Hepatocyte (in vitro differentiated cells): Measurements from ENCODE around the gene TRIM44. TPM values are rescaled to one million over a fixed set of nuclear protein-coding genes. Genes with fewer than 3 reads are reported as not detected.
"Not testable (repeated sequence)": the region's sequence is repeated elsewhere in the genome, so short reads cannot be mapped to it uniquely, and the experiment has no call there.

ENCODE experiments used
- DNase-seq: peaks from one replicate; pipeline ENCODE4 v3.0.0-alpha.2; 2016; ENCODE audit warnings: low spot score
- H2AFZ ChIP-seq: fragments of 200-600 bp; sonication (generic); 2 replicates; pipeline ENCODE4 v1.6.0; 2016; ENCODE audit warnings: antibody characterized with exemption, mild to moderate bottlenecking
- H3K27ac ChIP-seq: fragments of 200-600 bp; sonication (generic); 2 replicates; pipeline ENCODE4 v1.5.1; 2016; ENCODE audit warnings: mild to moderate bottlenecking
- H3K27me3 ChIP-seq: fragments of 200-600 bp; sonication (generic); 2 replicates; pipeline ENCODE4 v1.6.1; 2016
- H3K36me3 ChIP-seq: fragments of 200-600 bp; sonication (generic); replicated peaks from 2 replicates; pipeline ENCODE4 v1.5.1; 2016; ENCODE audit warnings: low read depth; ENCODE audit not compliant: insufficient read depth
- H3K4me1 ChIP-seq: fragments of 200-600 bp; sonication (generic); 2 replicates; pipeline ENCODE4 v1.5.1; 2016; ENCODE audit warnings: mild to moderate bottlenecking, moderate library complexity; ENCODE audit not compliant: insufficient read depth
- H3K4me2 ChIP-seq: fragments of 200-600 bp; sonication (generic); 2 replicates; pipeline ENCODE4 v1.6.0; 2016
- H3K4me3 ChIP-seq: fragments of 200-600 bp; sonication (generic); 2 replicates; pipeline ENCODE4 v1.5.1; 2016; ENCODE audit warnings: mild to moderate bottlenecking
- H3K79me2 ChIP-seq: fragments of 200-600 bp; sonication (generic); 2 replicates; pipeline ENCODE4 v1.6.0; 2017; ENCODE audit warnings: mild to moderate bottlenecking
- H3K9me2 ChIP-seq: fragments of 200-600 bp; sonication (generic); replicated peaks from 2 replicates; pipeline ENCODE4 v1.6.0; 2017; ENCODE audit warnings: mild to moderate bottlenecking; ENCODE audit not compliant: insufficient read depth
- H3K9me3 ChIP-seq: fragments of 200-600 bp; sonication (generic); 2 replicates; pipeline ENCODE4 v1.5.1; 2016; ENCODE audit warnings: low read depth, mild to moderate bottlenecking
- H4K20me1 ChIP-seq: fragments of 200-600 bp; sonication (generic); 2 replicates; pipeline ENCODE4 v1.6.0; 2016; ENCODE audit warnings: mild to moderate bottlenecking; ENCODE audit not compliant: insufficient read depth, poor library complexity, severe bottlenecking
- EZH2 ChIP-seq: fragments of 200-600 bp; sonication (generic); IDR thresholded peaks from 2 replicates; pipeline ENCODE4 v1.6.1; 2016; ENCODE audit warnings: antibody characterized with exemption, mild to moderate bottlenecking, borderline replicate concordance
- EZH2phosphoT487 ChIP-seq: fragments of 200-600 bp; sonication (generic); IDR thresholded peaks from one replicate; pipeline ENCODE4 v1.6.1; 2018; ENCODE audit warnings: antibody characterized with exemption, mild to moderate bottlenecking, low read depth, moderate library complexity; ENCODE audit not compliant: unreplicated experiment, severe bottlenecking
- WGBS: methylation state at CpG from one replicate; pipeline ENCODE4 v1.1.6; 2016; ENCODE audit warnings: low lambda C conversion rate; ENCODE audit errors: missing lambda C conversion rate; 5-methylcytosine and 5-hydroxymethylcytosine counted together
- polyA plus RNA-seq: library from polyadenylated mRNA; unstranded; fragments of >200 nt; fragmentation: Nextera tagmentation; extraction: Ambion mirVana; gene quantifications from 2 replicates; pipeline ENCODE4 v1.2.1, GENCODE V29; 2016
- total RNA-seq: library from RNA; depleted of rRNA; stranded (reverse); fragments of >200 nt; gene quantifications from 2 replicates; pipeline ENCODE4 v1.2.3, GENCODE V29; 2014
- TF ChIP-seq, protein P1 (sequence below): fragments of 200-600 bp; sonication (generic); IDR thresholded peaks from 2 replicates; pipeline ENCODE4 v1.5.1; 2016; ENCODE audit warnings: antibody characterized with exemption, mild to moderate bottlenecking; ENCODE audit not compliant: poor library complexity

TRIM44 gene
- total and polyA plus RNA-seq, 2 experiments from 2014 or later = 20.8 to 43.2 TPM

DNA sequence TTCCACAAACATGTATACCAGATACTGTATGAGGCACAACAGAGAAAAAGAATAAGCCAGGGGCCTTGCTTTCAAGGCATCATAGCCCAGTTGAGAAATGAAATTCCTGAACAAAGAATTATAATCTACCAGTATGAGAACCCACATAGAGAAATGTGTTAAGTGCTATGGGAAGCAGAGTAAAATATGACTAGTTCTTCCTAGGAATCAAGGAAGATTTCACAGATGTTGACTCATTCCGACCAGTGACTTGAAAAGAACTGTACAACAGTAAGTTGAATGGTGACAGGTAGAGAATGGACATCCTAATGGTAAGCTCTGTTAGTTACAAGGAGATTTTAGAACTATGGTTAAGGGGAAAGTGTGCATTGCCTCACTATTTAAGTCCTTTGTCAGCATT, 102.6 kb downstream of the TRIM44 start:
- Histone ChIP-seq H3K4me2 (no peak overlapping the region), H3K9me2 (no peaks in the 10 kb centered on the region), H2AFZ (no peak overlapping the region), H3K27me3 (no peaks in the 10 kb centered on the region), H3K4me3 (no peak overlapping the region), H3K9me3 (no peaks in the 10 kb centered on the region), H3K79me2 (peaks cover 29% of the 10 kb centered on the region), H3K4me1 (no peaks in the 10 kb centered on the region), H4K20me1 (no peaks in the 10 kb centered on the region), H3K27ac (no peak overlapping the region), H3K36me3 (no peaks in the 10 kb centered on the region)
- no peak for DNase-seq
- no peak for TF ChIP-seq EZH2phosphoT487
- no peak for TF ChIP-seq EZH2
- TF ChIP-seq, protein P1, sequence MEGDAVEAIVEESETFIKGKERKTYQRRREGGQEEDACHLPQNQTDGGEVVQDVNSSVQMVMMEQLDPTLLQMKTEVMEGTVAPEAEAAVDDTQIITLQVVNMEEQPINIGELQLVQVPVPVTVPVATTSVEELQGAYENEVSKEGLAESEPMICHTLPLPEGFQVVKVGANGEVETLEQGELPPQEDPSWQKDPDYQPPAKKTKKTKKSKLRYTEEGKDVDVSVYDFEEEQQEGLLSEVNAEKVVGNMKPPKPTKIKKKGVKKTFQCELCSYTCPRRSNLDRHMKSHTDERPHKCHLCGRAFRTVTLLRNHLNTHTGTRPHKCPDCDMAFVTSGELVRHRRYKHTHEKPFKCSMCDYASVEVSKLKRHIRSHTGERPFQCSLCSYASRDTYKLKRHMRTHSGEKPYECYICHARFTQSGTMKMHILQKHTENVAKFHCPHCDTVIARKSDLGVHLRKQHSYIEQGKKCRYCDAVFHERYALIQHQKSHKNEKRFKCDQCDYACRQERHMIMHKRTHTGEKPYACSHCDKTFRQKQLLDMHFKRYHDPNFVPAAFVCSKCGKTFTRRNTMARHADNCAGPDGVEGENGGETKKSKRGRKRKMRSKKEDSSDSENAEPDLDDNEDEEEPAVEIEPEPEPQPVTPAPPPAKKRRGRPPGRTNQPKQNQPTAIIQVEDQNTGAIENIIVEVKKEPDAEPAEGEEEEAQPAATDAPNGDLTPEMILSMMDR = no peak
- WGBS = 100% methylated on average over 1 of the region's 1 CpG

DNA sequence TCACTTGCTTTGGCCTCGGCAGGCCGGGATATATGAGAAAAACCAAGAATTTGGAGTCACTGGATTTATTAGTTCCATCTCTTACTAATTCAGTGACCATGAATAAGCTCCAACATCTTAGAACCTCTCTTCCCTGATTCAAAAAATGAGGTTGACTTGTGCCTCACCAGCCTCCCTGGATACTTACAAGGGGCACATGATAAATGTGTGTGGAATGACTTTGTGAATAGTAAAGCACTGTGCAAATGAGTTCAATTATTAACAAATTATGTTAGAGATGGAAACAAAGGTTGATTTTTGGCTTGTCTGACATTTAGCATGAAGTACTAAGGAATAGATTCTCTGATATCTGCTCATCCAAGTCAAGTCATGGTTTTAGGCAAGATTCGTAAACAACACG, 104.1 kb downstream of the TRIM44 start:
- TF ChIP-seq, protein P1 = no peak
- no peak for TF ChIP-seq EZH2
- no peak for TF ChIP-seq EZH2phosphoT487
- no peak overlapping the region for H3K4me3 ChIP-seq
- no peaks in the 10 kb centered on the region for H3K4me1 ChIP-seq
- H3K4me2 ChIP-seq = no peak overlapping the region
- no peak overlapping the region for H3K27ac ChIP-seq
- peaks cover 29% of the 10 kb centered on the region for H3K79me2 ChIP-seq
- H2AFZ ChIP-seq = no peak overlapping the region
- H3K36me3 ChIP-seq = no peaks in the 10 kb centered on the region
- no peak for DNase-seq
- H3K27me3 ChIP-seq = no peaks in the 10 kb centered on the region
- 93% methylated on average over 4 of the region's 4 CpGs for WGBS
- no peaks in the 10 kb centered on the region for H3K9me3 ChIP-seq
- no peaks in the 10 kb centered on the region for H3K9me2 ChIP-seq
- no peaks in the 10 kb centered on the region for H4K20me1 ChIP-seq

DNA sequence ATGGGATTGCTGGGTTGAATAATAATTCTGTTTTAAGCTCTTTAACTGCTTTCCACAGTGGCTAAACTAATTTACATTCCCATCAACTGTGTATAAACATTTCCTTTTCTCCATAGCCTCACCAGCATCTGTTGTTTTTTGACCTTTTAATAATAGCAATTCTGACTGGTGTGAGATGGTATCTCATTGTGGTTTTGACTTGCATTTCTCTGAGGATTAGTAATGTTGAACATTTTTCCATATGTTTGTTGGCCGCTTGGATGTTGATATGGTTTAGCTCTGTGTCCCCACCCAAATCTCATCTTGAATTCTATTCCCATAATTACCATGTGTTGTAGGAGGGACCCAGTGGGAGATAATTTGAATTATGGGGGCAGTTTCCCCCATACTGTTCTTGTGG, 107.8 kb downstream of the TRIM44 start:
- not testable (repeated sequence) for H2AFZ ChIP-seq, DNase-seq, H3K9me2 ChIP-seq, H3K4me1 ChIP-seq, H4K20me1 ChIP-seq, H3K27me3 ChIP-seq, H3K4me3 ChIP-seq, H3K27ac ChIP-seq, H3K9me3 ChIP-seq, H3K36me3 ChIP-seq, H3K4me2 ChIP-seq
- peaks cover 52% of the 10 kb centered on the region for H3K79me2 ChIP-seq
- 95% methylated on average over 1 of the region's 1 CpG for WGBS

GRCh38 chr11:35771722-35772121, 109.1 kb downstream of the TRIM44 start:
- peaks cover 62% of the 10 kb centered on the region for H3K79me2 ChIP-seq
- H3K4me2 ChIP-seq = no peak overlapping the region
- no peaks in the 10 kb centered on the region for H3K27me3 ChIP-seq
- no peaks in the 10 kb centered on the region for H3K4me1 ChIP-seq
- no peaks in the 10 kb centered on the region for H3K9me3 ChIP-seq
- no peaks in the 10 kb centered on the region for H4K20me1 ChIP-seq
- H3K4me3 ChIP-seq = no peak overlapping the region
- H3K9me2 ChIP-seq = no peaks in the 10 kb centered on the region
- H2AFZ ChIP-seq = no peak overlapping the region
- H3K36me3 ChIP-seq = no peaks in the 10 kb centered on the region
- no peak for TF ChIP-seq EZH2
- TF ChIP-seq, protein P1 = no peak
- TF ChIP-seq EZH2phosphoT487 = no peak
- no peak overlapping the region for H3K27ac ChIP-seq
- over 99% methylated on average over 5 of the region's 5 CpGs for WGBS
- DNase-seq = no peak

- H3K79me2 ChIP-seq = peaks cover 44% of the 10 kb centered on the region
- H3K4me1 ChIP-seq, DNase-seq, H2AFZ ChIP-seq, H3K27ac ChIP-seq, H3K36me3 ChIP-seq, H3K27me3 ChIP-seq, H3K4me2 ChIP-seq, H3K9me3 ChIP-seq, H3K4me3 ChIP-seq, H4K20me1 ChIP-seq, H3K9me2 ChIP-seq: not testable (repeated sequence)
- 100% methylated on average over 3 of the region's 3 CpGs for WGBS
These were observed 114.7 kb downstream of the TRIM44 start for GRCh38 chr11:35777241-35777640.

DNA sequence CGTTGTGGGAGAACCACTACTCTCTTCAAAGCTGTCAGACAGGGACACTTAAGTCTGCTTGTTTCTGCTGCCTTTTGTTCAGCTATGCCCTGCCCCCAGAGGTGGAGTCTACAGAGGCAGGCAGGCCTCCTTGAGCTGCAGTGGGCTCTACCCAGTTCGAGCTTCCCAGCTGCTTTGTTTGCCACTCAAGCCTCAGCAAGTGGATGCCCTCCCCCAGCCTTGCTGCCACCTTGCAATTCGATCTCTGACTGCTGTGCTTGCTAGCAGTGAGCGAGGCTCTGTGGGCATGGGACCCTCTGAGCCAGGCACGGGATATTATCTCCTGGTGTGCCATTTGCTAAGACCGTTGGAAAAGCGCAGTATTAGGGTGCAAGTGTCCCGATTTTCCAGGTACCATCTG, 116.4 kb downstream of the TRIM44 start:
- H3K27me3 ChIP-seq, H3K27ac ChIP-seq, H4K20me1 ChIP-seq, DNase-seq, H3K9me2 ChIP-seq, H3K4me2 ChIP-seq, H3K36me3 ChIP-seq, H3K4me1 ChIP-seq, H3K9me3 ChIP-seq, H3K4me3 ChIP-seq, H2AFZ ChIP-seq: not testable (repeated sequence)
- peaks cover 38% of the 10 kb centered on the region for H3K79me2 ChIP-seq
- WGBS = 96% methylated on average over 8 of the region's 8 CpGs
